Skin of body (tissue), 2 donors: ENCODE data around the gene RDH5. TPM values are rescaled to one million over a fixed set of nuclear protein-coding genes. Genes with fewer than 3 reads are reported as not detected.
A peak's percentile ranks its signal among the peaks of the same experiment; 100 is the strongest.

Experiments used
- DNase-seq: peaks from one replicate; lab custom pipeline; 2025; lab: John Stamatoyannopoulos, UW
- total RNA-seq: library from RNA; depleted of rRNA; stranded (reverse); fragments of >200 nt; gene quantifications from one replicate; pipeline ENCODE4 v1.2.3, GENCODE V29; 2014

The RDH5 gene
- total RNA-seq, 1 donor from 2014 or later, result 11.7 TPM

- DNase-seq, result peak; percentile 70
These were observed 7.5 kb downstream of the RDH5 start for GRCh38 chr12:55727643-55728185.

- peak; percentile 85 for DNase-seq
These were observed 8.2 kb downstream of the RDH5 start for GRCh38 chr12:55728186-55728938.

- DNase-seq, result peak; percentile 97
These were observed 9.0 kb downstream of the RDH5 start, which contains the start of gene CD63 for GRCh38 chr12:55728939-55729818. Gene CD63, minus strand, starts transcription at chr12:55729009. Its CDS starts 668 bp downstream, at chr12:55728341.

GRCh38 chr12:55729819-55730818, 9.9 kb downstream of the RDH5 start:
- peak; percentile 73 for DNase-seq

GRCh38 chr12:55732288-55732687, 12.1 kb downstream of the RDH5 start:
- no peak for DNase-seq

- no peak for DNase-seq
These were observed 12.9 kb downstream of the RDH5 start for GRCh38 chr12:55733021-55733555.

GRCh38 chr12:55733858-55734257, 13.7 kb downstream of the RDH5 start:
- no peak for DNase-seq

- DNase-seq, result no peak
These were observed 14.4 kb downstream of the RDH5 start for GRCh38 chr12:55734595-55734994.

GRCh38 chr12:55736076-55736475, 15.9 kb downstream of the RDH5 start:
- no peak for DNase-seq

- DNase-seq, result peak; percentile 40
These were observed 16.8 kb downstream of the RDH5 start for GRCh38 chr12:55736780-55737580.

GRCh38 chr12:55737581-55738122, 17.5 kb downstream of the RDH5 start:
- DNase-seq, result peak; percentile 47

GRCh38 chr12:55738123-55739024, 18.2 kb downstream of the RDH5 start:
- DNase-seq, result peak; percentile 93

GRCh38 chr12:55739025-55739378, 18.8 kb downstream of the RDH5 start:
- no peak for DNase-seq

GRCh38 chr12:55741931-55742680, 21.9 kb downstream of the RDH5 start:
- no peak for DNase-seq

- DNase-seq, result peak; percentile 76
These were observed 22.7 kb downstream of the RDH5 start, which contains the start of gene GDF11 for GRCh38 chr12:55742719-55743405. Gene GDF11, plus strand, starts transcription at chr12:55743122. Its CDS starts 195 bp downstream, at chr12:55743317.

- peak; percentile 37 for DNase-seq
These were observed 23.5 kb downstream of the RDH5 start for GRCh38 chr12:55743406-55744339.
